Bronchial epithelial cell (primary cell): Measurements from ENCODE around the gene MANF. TPM values are rescaled to one million over a fixed set of nuclear protein-coding genes. Genes with fewer than 3 reads are reported as not detected.

Source experiments
- DNase-seq: peaks from one replicate; pipeline ENCODE4 v3.0.0-alpha.2; 2010; ENCODE audit warnings: low read depth
- FAIRE-seq: peaks from 2 replicates; lab custom pipeline; 2011; peaks lifted over from hg19 to GRCh38; lab: Jason Lieb, UNC
- H3K27me3 ChIP-seq: 2 replicates; pipeline ENCODE4 v1.5.1; 2011; ENCODE audit warnings: low read length; ENCODE audit not compliant: control insufficient read depth, insufficient read depth
- H3K36me3 ChIP-seq: 2 replicates; pipeline ENCODE4 v1.5.1; 2011; ENCODE audit warnings: low read length; ENCODE audit not compliant: control insufficient read depth, insufficient read depth
- H3K4me3 ChIP-seq: 2 replicates; pipeline ENCODE4 v1.5.1; 2011; ENCODE audit warnings: mild to moderate bottlenecking, low read depth, low read length, control low read depth
- total RNA-seq: library from RNA; depleted of rRNA; stranded (reverse); fragments of >200 nt; gene quantifications from 2 replicates; pipeline ENCODE4 v1.2.1, GENCODE V29; 2014
- TF ChIP-seq, protein P1 (sequence below): IDR thresholded peaks from 2 replicates; pipeline ENCODE4 v1.5.1; 2011; ENCODE audit warnings: mild to moderate bottlenecking, moderate library complexity, low read length, control low read depth, inconsistent platforms; ENCODE audit not compliant: insufficient read depth, severe bottlenecking

The MANF gene
- total RNA-seq, 1 donor from 2014 or later = 315 TPM

GRCh38 chr3:51354172-51354571 is 30.9 kb upstream of the MANF start:
- FAIRE-seq (no peak), DNase-seq (no peak)
- Histone ChIP-seq H3K36me3 (no peaks in the 10 kb centered on the region), H3K4me3 (no peak overlapping the region), H3K27me3 (no peaks in the 10 kb centered on the region)
- TF ChIP-seq, protein P1, sequence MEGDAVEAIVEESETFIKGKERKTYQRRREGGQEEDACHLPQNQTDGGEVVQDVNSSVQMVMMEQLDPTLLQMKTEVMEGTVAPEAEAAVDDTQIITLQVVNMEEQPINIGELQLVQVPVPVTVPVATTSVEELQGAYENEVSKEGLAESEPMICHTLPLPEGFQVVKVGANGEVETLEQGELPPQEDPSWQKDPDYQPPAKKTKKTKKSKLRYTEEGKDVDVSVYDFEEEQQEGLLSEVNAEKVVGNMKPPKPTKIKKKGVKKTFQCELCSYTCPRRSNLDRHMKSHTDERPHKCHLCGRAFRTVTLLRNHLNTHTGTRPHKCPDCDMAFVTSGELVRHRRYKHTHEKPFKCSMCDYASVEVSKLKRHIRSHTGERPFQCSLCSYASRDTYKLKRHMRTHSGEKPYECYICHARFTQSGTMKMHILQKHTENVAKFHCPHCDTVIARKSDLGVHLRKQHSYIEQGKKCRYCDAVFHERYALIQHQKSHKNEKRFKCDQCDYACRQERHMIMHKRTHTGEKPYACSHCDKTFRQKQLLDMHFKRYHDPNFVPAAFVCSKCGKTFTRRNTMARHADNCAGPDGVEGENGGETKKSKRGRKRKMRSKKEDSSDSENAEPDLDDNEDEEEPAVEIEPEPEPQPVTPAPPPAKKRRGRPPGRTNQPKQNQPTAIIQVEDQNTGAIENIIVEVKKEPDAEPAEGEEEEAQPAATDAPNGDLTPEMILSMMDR = no peak

GRCh38 chr3:51354731-51355615 is 30.1 kb upstream of the MANF start:
- DNase-seq (no peak), FAIRE-seq (peak; percentile 23)
- H3K4me3 ChIP-seq = no peak overlapping the region
- H3K27me3 ChIP-seq = no peaks in the 10 kb centered on the region
- no peaks in the 10 kb centered on the region for H3K36me3 ChIP-seq
- TF ChIP-seq, protein P1 = no peak

- FAIRE-seq = peak; percentile 50
- DNase-seq = peak; percentile 70
- TF ChIP-seq, protein P1 = no peak
- H3K4me3 ChIP-seq = no peak overlapping the region
- H3K27me3 ChIP-seq = no peaks in the 10 kb centered on the region
- no peaks in the 10 kb centered on the region for H3K36me3 ChIP-seq
Observed at GRCh38 chr3:51355891-51356578, 29.1 kb upstream of the MANF start.

- TF ChIP-seq, protein P1 = no peak
- no peaks in the 10 kb centered on the region for H3K27me3 ChIP-seq
- no peak for FAIRE-seq
- no peak for DNase-seq
- H3K36me3 ChIP-seq = no peaks in the 10 kb centered on the region
- no peak overlapping the region for H3K4me3 ChIP-seq
Observed at GRCh38 chr3:51357856-51358255, 27.2 kb upstream of the MANF start.

DNA sequence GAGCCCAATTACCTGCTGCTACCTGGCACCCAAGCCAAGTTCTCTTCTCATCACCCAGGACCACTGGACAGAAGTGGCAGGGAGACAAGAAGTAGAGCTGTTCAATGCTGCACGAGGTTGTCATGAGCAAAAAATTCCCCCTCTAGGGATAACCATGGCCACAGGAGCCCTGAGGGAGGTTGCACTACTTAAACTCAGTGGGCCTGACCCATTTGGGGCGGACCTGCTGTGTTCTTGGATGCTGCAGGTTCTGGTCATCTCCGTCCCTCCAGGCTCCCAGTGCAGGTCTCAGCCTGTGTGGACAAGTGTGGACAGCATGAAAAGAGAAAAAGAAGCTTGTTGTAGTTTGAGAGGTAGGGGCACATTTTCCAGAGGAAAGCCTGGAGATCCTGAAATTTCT is 26.1 kb upstream of the MANF start:
- H3K4me3 ChIP-seq = no peak overlapping the region
- no peaks in the 10 kb centered on the region for H3K36me3 ChIP-seq
- FAIRE-seq (peak; percentile 13), DNase-seq (no peak)
- TF ChIP-seq, protein P1 = no peak
- H3K27me3 ChIP-seq = no peaks in the 10 kb centered on the region
